Measurements from ENCODE around the gene MYADM.

MYADM gene

GRCh38 chr19:53908106-53908934 lies 40.6 kb downstream of the MYADM start:
- DNase-seq (ENCODE audit: low read depth in 1 of 2, low spot score in 1 of 2), result peak in 1 of 2 experiments; percentile 51
- no peak overlapping the region for H3K27ac ChIP-seq (replicated peaks)
- H3K4me3 ChIP-seq (replicated peaks; ENCODE audit: insufficient read depth, low read length), result no peak overlapping the region
- no peak for TF ChIP-seq SPI1 (IDR thresholded peaks at IDR 0.05; ENCODE audit: borderline replicate concordance, low read depth)
- no peak for TF ChIP-seq GABPA (IDR thresholded peaks at IDR 0.05; ENCODE audit: low read depth)
- TF ChIP-seq, protein P1, sequence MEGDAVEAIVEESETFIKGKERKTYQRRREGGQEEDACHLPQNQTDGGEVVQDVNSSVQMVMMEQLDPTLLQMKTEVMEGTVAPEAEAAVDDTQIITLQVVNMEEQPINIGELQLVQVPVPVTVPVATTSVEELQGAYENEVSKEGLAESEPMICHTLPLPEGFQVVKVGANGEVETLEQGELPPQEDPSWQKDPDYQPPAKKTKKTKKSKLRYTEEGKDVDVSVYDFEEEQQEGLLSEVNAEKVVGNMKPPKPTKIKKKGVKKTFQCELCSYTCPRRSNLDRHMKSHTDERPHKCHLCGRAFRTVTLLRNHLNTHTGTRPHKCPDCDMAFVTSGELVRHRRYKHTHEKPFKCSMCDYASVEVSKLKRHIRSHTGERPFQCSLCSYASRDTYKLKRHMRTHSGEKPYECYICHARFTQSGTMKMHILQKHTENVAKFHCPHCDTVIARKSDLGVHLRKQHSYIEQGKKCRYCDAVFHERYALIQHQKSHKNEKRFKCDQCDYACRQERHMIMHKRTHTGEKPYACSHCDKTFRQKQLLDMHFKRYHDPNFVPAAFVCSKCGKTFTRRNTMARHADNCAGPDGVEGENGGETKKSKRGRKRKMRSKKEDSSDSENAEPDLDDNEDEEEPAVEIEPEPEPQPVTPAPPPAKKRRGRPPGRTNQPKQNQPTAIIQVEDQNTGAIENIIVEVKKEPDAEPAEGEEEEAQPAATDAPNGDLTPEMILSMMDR (IDR thresholded peaks at IDR 0.05; ENCODE audit: insufficient read depth, low read length), result no peak
- TF ChIP-seq REST (IDR thresholded peaks at IDR 0.05; ENCODE audit: insufficient replicate concordance, low read depth), result no peak
- TF ChIP-seq POLR2AphosphoS5 (IDR thresholded peaks at IDR 0.05; ENCODE audit: low read depth), result no peak
- H3K27me3 ChIP-seq (ENCODE audit: insufficient read depth, poor library complexity, severe bottlenecking), result peaks cover 49% of the 10 kb centered on the region

- DNase-seq (ENCODE audit: low read depth in 1 of 2, low spot score in 1 of 2), result no peak
- Histone ChIP-seq H3K27ac (replicated peaks) (no peak within 1 kb of the TSS), H3K27me3 (ENCODE audit: insufficient read depth, poor library complexity, severe bottlenecking) (peaks cover 49% of the 10 kb centered on the region), H3K4me3 (replicated peaks; ENCODE audit: insufficient read depth, low read length) (no peak within 1 kb of the TSS)
- TF ChIP-seq REST (IDR thresholded peaks at IDR 0.05; ENCODE audit: insufficient replicate concordance, low read depth), result no peak
- TF ChIP-seq GABPA (IDR thresholded peaks at IDR 0.05; ENCODE audit: low read depth), result no peak
- TF ChIP-seq, protein P1 (IDR thresholded peaks at IDR 0.05; ENCODE audit: insufficient read depth, low read length), result no peak
- TF ChIP-seq POLR2AphosphoS5 (IDR thresholded peaks at IDR 0.05; ENCODE audit: low read depth), result no peak
- TF ChIP-seq SPI1 (IDR thresholded peaks at IDR 0.05; ENCODE audit: borderline replicate concordance, low read depth), result no peak
Measured at GRCh38 chr19:53908935-53909415, 41.3 kb downstream of the MYADM start, which contains the start of gene CACNG7. TSS of gene CACNG7 (plus strand) at chr19:53909278. CDS start at chr19:53912832, 3,554 bp downstream.

- Histone ChIP-seq H3K27ac (replicated peaks) (no peak overlapping the region), H3K27me3 (ENCODE audit: insufficient read depth, poor library complexity, severe bottlenecking) (peaks cover 49% of the 10 kb centered on the region), H3K4me3 (replicated peaks; ENCODE audit: insufficient read depth, low read length) (no peak overlapping the region)
- TF ChIP-seq REST (IDR thresholded peaks at IDR 0.05; ENCODE audit: insufficient replicate concordance, low read depth), result no peak
- TF ChIP-seq POLR2AphosphoS5 (IDR thresholded peaks at IDR 0.05; ENCODE audit: low read depth), result no peak
- TF ChIP-seq GABPA (IDR thresholded peaks at IDR 0.05; ENCODE audit: low read depth), result no peak
- no peak for TF ChIP-seq SPI1 (IDR thresholded peaks at IDR 0.05; ENCODE audit: borderline replicate concordance, low read depth)
- TF ChIP-seq, protein P1 (IDR thresholded peaks at IDR 0.05; ENCODE audit: insufficient read depth, low read length), result no peak
- DNase-seq (ENCODE audit: low read depth in 1 of 2, low spot score in 1 of 2), result no peak
Measured at GRCh38 chr19:53909471-53910169, 41.9 kb downstream of the MYADM start.
